ENCODE measurements around the gene SORCS2.

Gene SORCS2

DNA sequence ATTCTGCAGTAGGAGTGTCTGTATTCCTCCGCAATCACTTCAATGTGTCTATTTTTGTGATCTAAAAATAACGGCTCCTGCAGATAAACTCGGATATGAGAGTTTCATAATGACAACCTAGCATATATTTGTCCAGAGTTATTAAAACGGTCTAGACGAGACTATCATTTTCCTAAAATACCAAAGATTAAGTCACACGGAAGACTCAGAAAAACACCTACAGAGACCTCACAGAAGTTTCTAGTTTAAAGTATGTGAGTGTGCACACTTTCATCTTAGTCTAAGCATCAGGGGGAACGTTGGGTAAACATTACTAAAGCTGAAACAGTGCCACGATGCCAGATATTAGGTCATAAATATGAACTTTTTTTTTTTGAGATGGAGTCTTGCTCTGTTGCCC is 590.4 kb downstream of the SORCS2 start:
- TF ChIP-seq ELF4 (IDR thresholded peaks at IDR 0.05) (no peak), PKNOX1 (IDR thresholded peaks at IDR 0.05) (no peak), NFRKB (IDR thresholded peaks at IDR 0.05) (no peak)
- CTCF ChIA-PET, result no interaction called here

GRCh38 chr4:7783541-7783940 is 591.2 kb downstream of the SORCS2 start:
- POLR2A ChIA-PET, result no interaction called here
- no peak for TF ChIP-seq HDGF (IDR thresholded peaks at IDR 0.05; ENCODE audit: borderline replicate concordance)
- TF ChIP-seq L3MBTL2 (conservative IDR thresholded peaks at IDR 0.05), result no peak
- no peak for TF ChIP-seq ARNT (IDR thresholded peaks at IDR 0.05)
- DNase-seq (ENCODE audit: extremely low spot score), result no peak
- CTCF ChIA-PET, result no interaction called here

More for the DNA sequence above, 590.4 kb downstream of the SORCS2 start:
- POLR2A ChIA-PET, result no interaction called here
- no peak for DNase-seq (ENCODE audit: extremely low spot score)

- no peak for TF ChIP-seq FOXA1 (IDR thresholded peaks at IDR 0.05)
- no peak for TF ChIP-seq PKNOX1 (IDR thresholded peaks at IDR 0.05)
- no peak for TF ChIP-seq L3MBTL2 (conservative IDR thresholded peaks at IDR 0.05)
- no peak for TF ChIP-seq ARNT (IDR thresholded peaks at IDR 0.05)
- TF ChIP-seq TARDBP (IDR thresholded peaks at IDR 0.05), result no peak
- TF ChIP-seq BHLHE40 (IDR thresholded peaks at IDR 0.05; ENCODE audit: borderline replicate concordance), result no peak
- TF ChIP-seq ELF4 (IDR thresholded peaks at IDR 0.05), result no peak
- TF ChIP-seq SUZ12 (IDR thresholded peaks at IDR 0.05), result no peak
- TF ChIP-seq FOXM1 (IDR thresholded peaks at IDR 0.05; ENCODE audit: borderline replicate concordance), result no peak
- no peak for TF ChIP-seq HDGF (IDR thresholded peaks at IDR 0.05; ENCODE audit: borderline replicate concordance)
- ChIA-PET POLR2A (no interaction called here), CTCF (no interaction called here)
- no peak for DNase-seq (ENCODE audit: extremely low spot score)
Observed at GRCh38 chr4:7784131-7784870, 592.0 kb downstream of the SORCS2 start.

DNA sequence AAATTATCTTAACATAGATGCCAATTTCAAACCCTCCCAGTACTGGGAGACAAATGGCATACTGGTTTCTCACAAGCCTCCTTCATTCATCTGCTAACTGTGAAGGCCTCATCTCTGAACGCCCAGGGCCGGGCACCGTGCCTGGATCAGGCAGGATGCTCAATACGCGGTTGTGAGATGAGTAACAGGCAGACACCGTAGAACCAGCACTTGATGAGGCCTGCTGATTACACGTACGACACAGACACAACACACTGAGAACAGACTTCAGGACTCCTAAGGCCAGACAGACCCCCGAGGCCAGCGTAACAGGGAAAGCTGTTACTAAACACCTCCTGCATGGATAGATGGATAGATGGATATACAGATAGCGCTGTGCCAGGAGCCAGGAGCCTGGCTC is 592.7 kb downstream of the SORCS2 start:
- TF ChIP-seq BHLHE40 (IDR thresholded peaks at IDR 0.05; ENCODE audit: borderline replicate concordance) (no peak), ELF4 (IDR thresholded peaks at IDR 0.05) (no peak), FOXA1 (IDR thresholded peaks at IDR 0.05) (no peak), FOXM1 (IDR thresholded peaks at IDR 0.05; ENCODE audit: borderline replicate concordance) (no peak), L3MBTL2 (conservative IDR thresholded peaks at IDR 0.05) (no peak), NFRKB (IDR thresholded peaks at IDR 0.05) (no peak), LEF1 (IDR thresholded peaks at IDR 0.05; ENCODE audit: borderline replicate concordance) (no peak), SUZ12 (IDR thresholded peaks at IDR 0.05) (no peak), CTBP1 (IDR thresholded peaks at IDR 0.05; ENCODE audit: borderline replicate concordance) (no peak), ZNF384 (IDR thresholded peaks at IDR 0.05) (no peak), TARDBP (IDR thresholded peaks at IDR 0.05) (no peak), ARNT (IDR thresholded peaks at IDR 0.05) (no peak), HDGF (IDR thresholded peaks at IDR 0.05; ENCODE audit: borderline replicate concordance) (no peak), SP1 (IDR thresholded peaks at IDR 0.05) (no peak), FOXK2 (IDR thresholded peaks at IDR 0.05) (no peak), PKNOX1 (IDR thresholded peaks at IDR 0.05) (no peak)
- no peak for DNase-seq (ENCODE audit: extremely low spot score)
- POLR2A ChIA-PET, result no interaction called here
- CTCF ChIA-PET, result no interaction called here

GRCh38 chr4:7786040-7786439 is 593.7 kb downstream of the SORCS2 start:
- no peak for DNase-seq (ENCODE audit: extremely low spot score)
- TF ChIP-seq TARDBP (IDR thresholded peaks at IDR 0.05), result no peak
- TF ChIP-seq CTBP1 (IDR thresholded peaks at IDR 0.05; ENCODE audit: borderline replicate concordance), result no peak
- TF ChIP-seq NFRKB (IDR thresholded peaks at IDR 0.05), result no peak
- no peak for TF ChIP-seq SP1 (IDR thresholded peaks at IDR 0.05)
- TF ChIP-seq FOXK2 (IDR thresholded peaks at IDR 0.05), result no peak
- TF ChIP-seq SUZ12 (IDR thresholded peaks at IDR 0.05), result no peak
- no peak for TF ChIP-seq L3MBTL2 (conservative IDR thresholded peaks at IDR 0.05)
- no peak for TF ChIP-seq LEF1 (IDR thresholded peaks at IDR 0.05; ENCODE audit: borderline replicate concordance)
- no peak for TF ChIP-seq FOXA1 (IDR thresholded peaks at IDR 0.05)
- TF ChIP-seq FOXM1 (IDR thresholded peaks at IDR 0.05; ENCODE audit: borderline replicate concordance), result no peak
- no peak for TF ChIP-seq ARNT (IDR thresholded peaks at IDR 0.05)
- TF ChIP-seq BHLHE40 (IDR thresholded peaks at IDR 0.05; ENCODE audit: borderline replicate concordance), result no peak
- TF ChIP-seq ZNF384 (IDR thresholded peaks at IDR 0.05), result no peak
- no peak for TF ChIP-seq PKNOX1 (IDR thresholded peaks at IDR 0.05)
- no peak for TF ChIP-seq ELF4 (IDR thresholded peaks at IDR 0.05)
- no peak for TF ChIP-seq HDGF (IDR thresholded peaks at IDR 0.05; ENCODE audit: borderline replicate concordance)
- POLR2A ChIA-PET, result no interaction called here
- CTCF ChIA-PET, result no interaction called here

DNA sequence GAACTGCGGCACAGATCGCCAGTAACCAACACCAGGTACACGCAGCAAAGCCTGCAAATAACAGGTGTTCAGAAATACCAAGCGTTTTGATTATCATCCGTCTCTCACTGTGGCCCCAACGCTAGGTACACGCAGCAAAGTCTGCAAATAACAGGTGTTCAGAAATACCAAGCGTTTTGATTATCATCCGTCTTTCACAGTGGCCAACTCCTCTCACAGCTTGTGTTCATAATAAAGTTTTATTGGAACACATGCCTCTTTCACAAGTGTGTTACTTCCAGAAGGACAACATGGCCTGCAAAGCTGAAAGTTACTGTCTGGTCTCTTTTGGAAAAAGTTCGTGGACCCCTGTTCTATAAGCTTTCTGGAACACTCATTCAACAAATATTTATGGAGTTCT is 594.2 kb downstream of the SORCS2 start:
- no peak for DNase-seq (ENCODE audit: extremely low spot score)
- TF ChIP-seq FOXK2 (IDR thresholded peaks at IDR 0.05) (no peak), ARNT (IDR thresholded peaks at IDR 0.05) (no peak), FOXA1 (IDR thresholded peaks at IDR 0.05) (no peak), BHLHE40 (IDR thresholded peaks at IDR 0.05; ENCODE audit: borderline replicate concordance) (no peak), TARDBP (IDR thresholded peaks at IDR 0.05) (no peak), PKNOX1 (IDR thresholded peaks at IDR 0.05) (no peak), HDGF (IDR thresholded peaks at IDR 0.05; ENCODE audit: borderline replicate concordance) (no peak), SUZ12 (IDR thresholded peaks at IDR 0.05) (no peak), ZNF384 (IDR thresholded peaks at IDR 0.05) (no peak), SP1 (IDR thresholded peaks at IDR 0.05) (no peak), CTBP1 (IDR thresholded peaks at IDR 0.05; ENCODE audit: borderline replicate concordance) (no peak), LEF1 (IDR thresholded peaks at IDR 0.05; ENCODE audit: borderline replicate concordance) (no peak), FOXM1 (IDR thresholded peaks at IDR 0.05; ENCODE audit: borderline replicate concordance) (no peak), NFRKB (IDR thresholded peaks at IDR 0.05) (no peak), ELF4 (IDR thresholded peaks at IDR 0.05) (no peak), L3MBTL2 (conservative IDR thresholded peaks at IDR 0.05) (no peak)
- CTCF ChIA-PET, result no interaction called here
- POLR2A ChIA-PET, result no interaction called here
